Stimulated activated CD8-positive, alpha-beta memory T cell treated with anti-CD3 and anti-CD28 coated beads, Interleukin-12 subunit alpha, Interleukin-12 subunit beta, amount 100 ng/mL, for 1 hour (primary cell): Measurements from ENCODE around the gene XAGE1A.
"Not testable (repeated sequence)": the region's sequence is repeated elsewhere in the genome, so short reads cannot be mapped to it uniquely, and the experiment has no call there.

Source experiments
- DNase-seq: peaks from one replicate; pipeline ENCODE4 v3.0.0-alpha.2; 2020; ENCODE audit warnings: low read depth

Gene XAGE1A

GRCh38 chrX:52495545-52496418 is at the start of gene XAGE1A:
Gene XAGE1A (plus strand): TSS chrX:52495808. CDS start chrX:52497362, 1,554 bp downstream.
- not testable (repeated sequence) for DNase-seq

- not testable (repeated sequence) for DNase-seq
Observed at GRCh38 chrX:52452031-52452430, 43.6 kb upstream of the XAGE1A start.

GRCh38 chrX:52471301-52471700 is 24.3 kb upstream of the XAGE1A start:
- DNase-seq = not testable (repeated sequence)

- not testable (repeated sequence) for DNase-seq
Observed at GRCh38 chrX:52496419-52496772, 788 bp downstream of the XAGE1A start.

- not testable (repeated sequence) for DNase-seq
Observed at GRCh38 chrX:52501362-52501761, 5.8 kb downstream of the XAGE1A start.

- DNase-seq = no peak
Observed at GRCh38 chrX:52504551-52504950, 8.9 kb downstream of the XAGE1A start.

GRCh38 chrX:52507331-52507730 is 11.7 kb downstream of the XAGE1A start:
- no peak for DNase-seq

- no peak for DNase-seq
Observed at GRCh38 chrX:52509916-52510315, 14.3 kb downstream of the XAGE1A start.

GRCh38 chrX:52511126-52511525 is 15.5 kb downstream of the XAGE1A start:
- DNase-seq = not testable (repeated sequence)

- not testable (repeated sequence) for DNase-seq
Observed at GRCh38 chrX:52516110-52516986, 20.7 kb downstream of the XAGE1A start.

- not testable (repeated sequence) for DNase-seq
Observed at GRCh38 chrX:52516987-52517325, 21.3 kb downstream of the XAGE1A start, which contains the start of gene XAGE1B. Gene XAGE1B (minus strand): TSS chrX:52517063. CDS start chrX:52515527, 1,536 bp downstream.

- DNase-seq = not testable (repeated sequence)
Observed at GRCh38 chrX:52541051-52541450, 45.4 kb downstream of the XAGE1A start.

GRCh38 chrX:52542311-52542710 is 46.7 kb downstream of the XAGE1A start:
- no peak for DNase-seq

GRCh38 chrX:52544147-52544840 is 48.7 kb downstream of the XAGE1A start:
- DNase-seq = no peak

- not testable (repeated sequence) for DNase-seq
Observed at GRCh38 chrX:52548769-52549168, 53.2 kb downstream of the XAGE1A start.
